HepG2 (cell line): ENCODE measurements around the gene ATP5MC2. TPM values are rescaled to one million over a fixed set of nuclear protein-coding genes. Genes with fewer than 3 reads are reported as not detected.

Experiments used
- KLF11 ChIP-seq: IDR thresholded peaks from 2 replicates; pipeline ENCODE4 v1.6.1; 2016; ENCODE audit warnings: missing compliant biosample characterization
- SP5 ChIP-seq: IDR thresholded peaks from 2 replicates; pipeline ENCODE4 v1.6.1; 2016; ENCODE audit warnings: low read depth, borderline replicate concordance
- TARDBP ChIP-seq: sonication (generic); formaldehyde crosslinking; IDR thresholded peaks from 2 replicates; pipeline ENCODE4 v1.8.0; 2022; ENCODE audit warnings: mild to moderate bottlenecking, missing genetic modification reagents
- ZNF17 ChIP-seq: sonication (generic); formaldehyde crosslinking; IDR thresholded peaks from 2 replicates; pipeline ENCODE4 v1.5.0; 2020; ENCODE audit warnings: mild to moderate bottlenecking, missing genetic modification reagents
- ZNF747 ChIP-seq: sonication (generic); formaldehyde crosslinking; IDR thresholded peaks from 2 replicates; pipeline ENCODE4 v1.8.1; 2023; ENCODE audit warnings: missing genetic modification reagents, mild to moderate bottlenecking, borderline replicate concordance
- polyA plus RNA-seq, 8 experiments: library from polyadenylated mRNA; depleted of rRNA in 3 of 8; stranded (reverse) in 7 of 8; unstranded in 1 of 8; fragments of >200 nt; fragmentation: Illumina TruSeq in 4 of 8; extraction: Trizol in 4 of 8; gene quantifications; 2 replicates each; pipeline versions ENCODE4 v1.2.1 to v1.2.3, GENCODE V29; 2011 to 2016; ENCODE audit warnings: low read depth in 4 of 8, missing spikeins in 1 of 8, mixed read lengths in 1 of 8; ENCODE audit not compliant: insufficient read depth in 1 of 8
- total RNA-seq, 5 experiments: library from RNA; depleted of rRNA; stranded (reverse); fragments of >200 nt; fragmentation: Illumina TruSeq; extraction: Trizol; gene quantifications; 2 replicates each; pipeline ENCODE4 v1.2.3, GENCODE V29; 2016; ENCODE audit warnings: low read depth in 1 of 5
- TF ChIP-seq, protein P1 (sequence below): sonication (generic); formaldehyde crosslinking; IDR thresholded peaks from 2 replicates; pipeline ENCODE4 v1.4.0; 2020; ENCODE audit warnings: mild to moderate bottlenecking, missing genetic modification reagents
- TF ChIP-seq, protein P2 (sequence below): sonication (generic); formaldehyde crosslinking; IDR thresholded peaks from 2 replicates; pipeline ENCODE4 v1.5.0; 2020; ENCODE audit warnings: mild to moderate bottlenecking, missing genetic modification reagents, borderline replicate concordance
- TF ChIP-seq, protein P3 (sequence below): sonication (generic); formaldehyde crosslinking; IDR thresholded peaks from 2 replicates; pipeline ENCODE4 v1.5.1; 2020; ENCODE audit warnings: mild to moderate bottlenecking, missing genetic modification reagents

Gene ATP5MC2
- total and polyA plus RNA-seq, 2 of the 13 experiments (the other 11 are each of a cell fraction or from before 2014, with no cell fraction given): 230 to 257 TPM

DNA sequence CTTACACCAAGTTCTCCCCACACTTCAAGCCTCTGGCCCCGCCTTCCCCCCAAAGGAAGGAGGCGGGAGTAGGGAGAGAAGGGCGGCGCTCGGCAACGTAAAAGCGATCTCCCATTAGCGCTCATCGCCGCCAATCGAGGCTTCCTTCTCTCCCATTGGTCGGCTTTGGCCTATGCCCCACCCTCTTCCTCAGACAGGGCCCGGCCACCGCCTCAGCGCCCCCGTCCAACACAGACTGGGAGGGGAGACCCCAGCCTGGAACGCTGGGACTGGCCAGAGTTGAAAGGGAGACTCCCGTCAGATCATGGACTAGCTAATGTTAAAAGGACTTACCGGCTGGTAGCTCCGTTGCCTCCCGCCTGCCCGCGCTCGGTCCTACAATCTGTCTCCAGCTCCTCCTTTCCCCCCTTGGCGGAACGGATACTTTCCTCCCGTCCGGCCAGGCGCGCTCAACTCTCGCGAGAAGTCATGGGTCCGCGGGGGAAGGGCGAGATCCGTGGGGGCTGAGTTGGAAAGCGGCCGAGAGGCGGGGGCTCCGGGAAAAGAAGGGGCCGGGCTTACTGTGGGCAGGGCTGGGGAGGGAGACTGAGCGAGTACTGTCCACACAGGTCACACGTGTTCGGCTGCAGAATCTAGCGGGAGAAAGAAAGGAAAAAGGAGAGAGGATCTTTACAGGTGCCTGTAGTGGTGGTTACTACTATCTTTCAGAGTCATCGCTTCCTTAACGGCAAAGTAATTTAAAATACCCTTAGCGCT, 49.8 kb downstream of the ATP5MC2 start, which contains the start of gene ATF7 (continued):
- TF ChIP-seq, protein P1, sequence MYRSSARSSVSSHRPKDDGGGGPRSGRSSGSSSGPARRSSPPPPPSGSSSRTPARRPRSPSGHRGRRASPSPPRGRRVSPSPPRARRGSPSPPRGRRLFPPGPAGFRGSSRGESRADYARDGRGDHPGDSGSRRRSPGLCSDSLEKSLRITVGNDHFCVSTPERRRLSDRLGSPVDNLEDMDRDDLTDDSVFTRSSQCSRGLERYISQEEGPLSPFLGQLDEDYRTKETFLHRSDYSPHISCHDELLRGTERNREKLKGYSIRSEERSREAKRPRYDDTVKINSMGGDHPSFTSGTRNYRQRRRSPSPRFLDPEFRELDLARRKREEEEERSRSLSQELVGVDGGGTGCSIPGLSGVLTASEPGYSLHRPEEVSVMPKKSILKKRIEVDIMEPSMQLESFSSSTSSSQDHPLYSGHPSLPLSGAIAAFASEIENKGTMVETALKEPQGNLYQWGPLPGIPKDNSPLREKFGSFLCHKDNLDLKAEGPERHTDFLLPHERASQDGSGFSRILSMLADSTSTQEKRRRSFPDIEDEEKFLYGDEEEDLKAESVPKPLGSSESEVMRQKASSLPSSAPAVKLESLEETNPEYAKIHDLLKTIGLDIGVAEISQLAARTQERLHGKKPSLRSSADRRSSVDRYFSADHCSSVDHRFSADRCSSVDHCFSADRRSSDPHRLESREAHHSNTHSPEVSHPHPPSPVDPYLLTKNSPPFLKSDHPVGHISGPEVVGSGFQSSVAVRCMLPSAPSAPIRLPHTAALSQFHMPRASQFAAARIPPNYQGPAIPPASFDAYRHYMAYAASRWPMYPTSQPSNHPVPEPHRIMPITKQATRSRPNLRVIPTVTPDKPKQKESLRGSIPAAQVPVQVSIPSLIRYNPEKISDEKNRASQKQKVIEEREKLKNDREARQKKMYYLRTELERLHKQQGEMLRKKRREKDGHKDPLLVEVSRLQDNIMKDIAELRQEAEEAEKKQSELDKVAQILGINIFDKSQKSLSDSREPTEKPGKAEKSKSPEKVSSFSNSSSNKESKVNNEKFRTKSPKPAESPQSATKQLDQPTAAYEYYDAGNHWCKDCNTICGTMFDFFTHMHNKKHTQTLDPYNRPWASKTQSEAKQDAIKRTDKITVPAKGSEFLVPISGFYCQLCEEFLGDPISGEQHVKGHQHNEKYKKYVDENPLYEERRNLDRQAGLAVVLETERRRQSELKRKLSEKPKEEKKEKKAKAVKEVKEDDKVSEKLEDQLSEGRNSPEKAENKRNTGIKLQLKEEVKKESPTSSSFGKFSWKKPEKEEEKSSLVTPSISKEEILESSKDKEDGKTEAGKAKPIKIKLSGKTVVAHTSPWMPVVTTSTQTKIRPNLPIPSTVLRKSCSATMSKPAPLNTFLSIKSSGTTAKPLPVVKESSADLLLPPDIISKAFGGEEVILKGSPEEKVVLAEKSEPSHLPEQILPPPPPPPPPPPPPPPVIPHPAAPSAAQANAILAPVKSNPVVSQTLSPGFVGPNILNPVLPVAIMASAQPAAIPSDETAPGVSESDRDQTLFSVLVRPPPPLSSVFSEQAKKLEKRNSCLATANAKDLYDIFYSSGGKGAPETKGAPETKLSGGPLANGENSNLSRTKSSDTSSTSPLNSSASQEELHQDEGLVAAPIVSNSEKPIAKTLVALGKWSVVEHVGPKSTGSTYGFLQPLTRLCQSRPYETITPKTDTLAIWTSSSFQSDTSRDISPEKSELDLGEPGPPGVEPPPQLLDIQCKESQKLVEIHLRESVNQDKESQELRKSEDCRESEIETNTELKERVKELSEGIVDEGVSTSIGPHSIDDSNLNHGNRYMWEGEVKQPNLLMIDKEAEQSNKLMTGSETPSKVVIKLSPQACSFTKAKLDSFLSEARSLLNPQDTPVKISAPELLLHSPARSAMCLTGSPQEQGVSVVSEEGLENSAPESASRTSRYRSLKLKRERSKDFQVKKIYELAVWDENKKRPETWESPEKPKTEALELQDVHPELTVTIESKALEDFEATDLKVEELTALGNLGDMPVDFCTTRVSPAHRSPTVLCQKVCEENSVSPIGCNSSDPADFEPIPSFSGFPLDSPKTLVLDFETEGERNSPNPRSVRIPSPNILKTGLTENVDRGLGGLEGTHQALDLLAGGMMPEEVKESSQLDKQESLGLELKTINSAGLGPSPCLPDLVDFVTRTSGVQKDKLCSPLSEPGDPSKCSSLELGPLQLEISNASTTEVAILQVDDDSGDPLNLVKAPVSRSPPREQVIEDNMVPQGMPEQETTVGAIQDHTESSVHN (CRISPR knock-in tag): no peak
- TF ChIP-seq KLF11 (CRISPR knock-in tag) (peak; percentile 93; the same call in 1 of the 2 replicates), ZNF747 (peak; percentile 35; the same call in 1 of the 2 replicates), TARDBP (peak; percentile 65; the same call in 1 of the 2 replicates), SP5 (peak; percentile 24), ZNF17 (no peak)
- TF ChIP-seq, protein P2, sequence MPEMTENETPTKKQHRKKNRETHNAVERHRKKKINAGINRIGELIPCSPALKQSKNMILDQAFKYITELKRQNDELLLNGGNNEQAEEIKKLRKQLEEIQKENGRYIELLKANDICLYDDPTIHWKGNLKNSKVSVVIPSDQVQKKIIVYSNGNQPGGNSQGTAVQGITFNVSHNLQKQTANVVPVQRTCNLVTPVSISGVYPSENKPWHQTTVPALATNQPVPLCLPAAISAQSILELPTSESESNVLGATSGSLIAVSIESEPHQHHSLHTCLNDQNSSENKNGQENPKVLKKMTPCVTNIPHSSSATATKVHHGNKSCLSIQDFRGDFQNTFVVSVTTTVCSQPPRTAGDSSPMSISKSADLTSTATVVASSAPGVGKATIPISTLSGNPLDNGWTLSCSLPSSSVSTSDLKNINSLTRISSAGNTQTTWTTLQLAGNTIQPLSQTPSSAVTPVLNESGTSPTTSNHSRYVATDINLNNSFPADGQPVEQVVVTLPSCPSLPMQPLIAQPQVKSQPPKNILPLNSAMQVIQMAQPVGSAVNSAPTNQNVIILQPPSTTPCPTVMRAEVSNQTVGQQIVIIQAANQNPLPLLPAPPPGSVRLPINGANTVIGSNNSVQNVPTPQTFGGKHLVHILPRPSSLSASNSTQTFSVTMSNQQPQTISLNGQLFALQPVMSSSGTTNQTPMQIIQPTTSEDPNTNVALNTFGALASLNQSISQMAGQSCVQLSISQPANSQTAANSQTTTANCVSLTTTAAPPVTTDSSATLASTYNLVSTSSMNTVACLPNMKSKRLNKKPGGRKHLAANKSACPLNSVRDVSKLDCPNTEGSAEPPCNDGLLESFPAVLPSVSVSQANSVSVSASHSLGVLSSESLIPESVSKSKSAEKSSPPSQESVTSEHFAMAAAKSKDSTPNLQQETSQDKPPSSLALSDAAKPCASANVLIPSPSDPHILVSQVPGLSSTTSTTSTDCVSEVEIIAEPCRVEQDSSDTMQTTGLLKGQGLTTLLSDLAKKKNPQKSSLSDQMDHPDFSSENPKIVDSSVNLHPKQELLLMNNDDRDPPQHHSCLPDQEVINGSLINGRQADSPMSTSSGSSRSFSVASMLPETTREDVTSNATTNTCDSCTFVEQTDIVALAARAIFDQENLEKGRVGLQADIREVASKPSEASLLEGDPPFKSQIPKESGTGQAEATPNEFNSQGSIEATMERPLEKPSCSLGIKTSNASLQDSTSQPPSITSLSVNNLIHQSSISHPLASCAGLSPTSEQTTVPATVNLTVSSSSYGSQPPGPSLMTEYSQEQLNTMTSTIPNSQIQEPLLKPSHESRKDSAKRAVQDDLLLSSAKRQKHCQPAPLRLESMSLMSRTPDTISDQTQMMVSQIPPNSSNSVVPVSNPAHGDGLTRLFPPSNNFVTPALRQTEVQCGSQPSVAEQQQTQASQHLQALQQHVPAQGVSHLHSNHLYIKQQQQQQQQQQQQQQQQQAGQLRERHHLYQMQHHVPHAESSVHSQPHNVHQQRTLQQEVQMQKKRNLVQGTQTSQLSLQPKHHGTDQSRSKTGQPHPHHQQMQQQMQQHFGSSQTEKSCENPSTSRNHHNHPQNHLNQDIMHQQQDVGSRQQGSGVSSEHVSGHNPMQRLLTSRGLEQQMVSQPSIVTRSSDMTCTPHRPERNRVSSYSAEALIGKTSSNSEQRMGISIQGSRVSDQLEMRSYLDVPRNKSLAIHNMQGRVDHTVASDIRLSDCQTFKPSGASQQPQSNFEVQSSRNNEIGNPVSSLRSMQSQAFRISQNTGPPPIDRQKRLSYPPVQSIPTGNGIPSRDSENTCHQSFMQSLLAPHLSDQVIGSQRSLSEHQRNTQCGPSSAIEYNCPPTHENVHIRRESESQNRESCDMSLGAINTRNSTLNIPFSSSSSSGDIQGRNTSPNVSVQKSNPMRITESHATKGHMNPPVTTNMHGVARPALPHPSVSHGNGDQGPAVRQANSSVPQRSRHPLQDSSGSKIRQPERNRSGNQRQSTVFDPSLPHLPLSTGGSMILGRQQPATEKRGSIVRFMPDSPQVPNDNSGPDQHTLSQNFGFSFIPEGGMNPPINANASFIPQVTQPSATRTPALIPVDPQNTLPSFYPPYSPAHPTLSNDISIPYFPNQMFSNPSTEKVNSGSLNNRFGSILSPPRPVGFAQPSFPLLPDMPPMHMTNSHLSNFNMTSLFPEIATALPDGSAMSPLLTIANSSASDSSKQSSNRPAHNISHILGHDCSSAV (CRISPR knock-in tag): no peak
- TF ChIP-seq, protein P3, sequence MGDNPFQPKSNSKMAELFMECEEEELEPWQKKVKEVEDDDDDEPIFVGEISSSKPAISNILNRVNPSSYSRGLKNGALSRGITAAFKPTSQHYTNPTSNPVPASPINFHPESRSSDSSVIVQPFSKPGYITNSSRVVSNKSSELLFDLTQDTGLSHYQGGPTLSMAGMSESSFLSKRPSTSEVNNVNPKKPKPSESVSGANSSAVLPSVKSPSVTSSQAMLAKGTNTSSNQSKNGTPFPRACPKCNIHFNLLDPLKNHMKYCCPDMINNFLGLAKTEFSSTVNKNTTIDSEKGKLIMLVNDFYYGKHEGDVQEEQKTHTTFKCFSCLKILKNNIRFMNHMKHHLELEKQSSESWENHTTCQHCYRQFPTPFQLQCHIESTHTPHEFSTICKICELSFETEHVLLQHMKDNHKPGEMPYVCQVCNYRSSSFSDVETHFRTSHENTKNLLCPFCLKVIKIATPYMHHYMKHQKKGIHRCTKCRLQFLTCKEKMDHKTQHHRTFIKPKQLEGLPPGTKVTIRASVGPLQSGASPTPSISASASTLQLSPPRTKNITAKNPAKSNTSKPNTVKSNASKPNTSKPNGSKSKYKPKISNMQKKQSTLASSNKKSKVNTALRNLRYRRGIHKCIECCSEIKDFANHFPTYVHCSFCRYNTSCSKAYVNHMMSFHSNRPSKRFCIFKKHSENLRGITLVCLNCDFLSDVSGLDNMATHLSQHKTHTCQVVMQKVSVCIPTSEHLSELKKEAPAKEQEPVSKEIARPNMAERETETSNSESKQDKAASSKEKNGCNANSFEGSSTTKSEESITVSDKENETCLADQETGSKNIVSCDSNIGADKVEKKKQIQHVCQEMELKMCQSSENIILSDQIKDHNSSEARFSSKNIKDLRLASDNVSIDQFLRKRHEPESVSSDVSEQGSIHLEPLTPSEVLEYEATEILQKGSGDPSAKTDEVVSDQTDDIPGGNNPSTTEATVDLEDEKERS: peak; percentile 87; the same call in 1 of the 2 replicates
